Measurements from ENCODE around the gene PDE9A.

The PDE9A gene

GRCh38 chr21:42688226-42688840 lies 34.9 kb downstream of the PDE9A start:
- TF ChIP-seq TAF1 (IDR thresholded peaks at IDR 0.05; ENCODE audit: low read depth, low read length) (no peak), SPI1 (IDR thresholded peaks at IDR 0.05; ENCODE audit: low read depth, low read length) (no peak), POLR2AphosphoS5 (IDR thresholded peaks at IDR 0.05; ENCODE audit: low read depth, low read length) (no peak), POLR2A (IDR thresholded peaks at IDR 0.05; ENCODE audit: low read depth, low read length) (no peak), PAX5 (IDR thresholded peaks at IDR 0.05; ENCODE audit: insufficient read depth, low read length, severe bottlenecking) (no peak), POU2F2 (IDR thresholded peaks at IDR 0.05; ENCODE audit: low read depth, low read length) (no peak)
- FAIRE-seq (no peak), DNase-seq (ENCODE audit: insufficient read length, low spot score) (no peak)

GRCh38 chr21:42688841-42689371 lies 35.5 kb downstream of the PDE9A start:
- TF ChIP-seq TAF1 (IDR thresholded peaks at IDR 0.05; ENCODE audit: low read depth, low read length) (no peak), POLR2AphosphoS5 (IDR thresholded peaks at IDR 0.05; ENCODE audit: low read depth, low read length) (no peak), POU2F2 (IDR thresholded peaks at IDR 0.05; ENCODE audit: low read depth, low read length) (no peak), POLR2A (IDR thresholded peaks at IDR 0.05; ENCODE audit: low read depth, low read length) (no peak), PAX5 (IDR thresholded peaks at IDR 0.05; ENCODE audit: insufficient read depth, low read length, severe bottlenecking) (no peak), SPI1 (IDR thresholded peaks at IDR 0.05; ENCODE audit: low read depth, low read length) (no peak)
- FAIRE-seq (no peak), DNase-seq (ENCODE audit: insufficient read length, low spot score) (no peak)

DNA sequence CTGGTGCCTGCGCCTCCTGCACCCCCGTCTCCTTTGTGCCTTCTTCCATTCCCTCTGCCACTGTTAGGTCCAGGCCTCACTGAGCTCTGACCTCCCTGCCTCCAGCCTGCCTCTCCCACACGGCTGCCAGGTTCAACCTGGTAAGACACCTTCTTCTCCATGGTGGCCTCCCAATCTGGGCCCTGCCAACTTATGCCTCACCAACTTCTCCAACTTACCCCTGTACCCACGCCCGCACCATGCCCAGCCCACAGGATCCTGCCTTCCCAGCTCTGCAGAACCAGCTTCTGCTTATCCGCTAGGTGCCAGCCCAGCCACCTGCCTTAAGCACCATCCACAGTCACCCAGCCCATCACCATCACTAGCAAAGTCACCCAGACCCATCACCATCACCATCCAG lies 37.2 kb downstream of the PDE9A start:
- TF ChIP-seq POLR2AphosphoS5 (IDR thresholded peaks at IDR 0.05; ENCODE audit: low read depth, low read length) (no peak), TAF1 (IDR thresholded peaks at IDR 0.05; ENCODE audit: low read depth, low read length) (no peak), POLR2A (IDR thresholded peaks at IDR 0.05; ENCODE audit: low read depth, low read length) (no peak), PAX5 (IDR thresholded peaks at IDR 0.05; ENCODE audit: insufficient read depth, low read length, severe bottlenecking) (no peak)
- FAIRE-seq, result no peak

GRCh38 chr21:42691901-42692559 lies 38.6 kb downstream of the PDE9A start:
- no peak for FAIRE-seq
- no peak for DNase-seq (ENCODE audit: insufficient read length, low spot score)
- no peak for TF ChIP-seq POU2F2 (IDR thresholded peaks at IDR 0.05; ENCODE audit: low read depth, low read length)
- TF ChIP-seq POLR2A (IDR thresholded peaks at IDR 0.05; ENCODE audit: low read depth, low read length), result no peak
- TF ChIP-seq SPI1 (IDR thresholded peaks at IDR 0.05; ENCODE audit: low read depth, low read length), result no peak

More for the DNA sequence above, 37.2 kb downstream of the PDE9A start:
- DNase-seq (ENCODE audit: insufficient read length, low spot score), result no peak

DNA sequence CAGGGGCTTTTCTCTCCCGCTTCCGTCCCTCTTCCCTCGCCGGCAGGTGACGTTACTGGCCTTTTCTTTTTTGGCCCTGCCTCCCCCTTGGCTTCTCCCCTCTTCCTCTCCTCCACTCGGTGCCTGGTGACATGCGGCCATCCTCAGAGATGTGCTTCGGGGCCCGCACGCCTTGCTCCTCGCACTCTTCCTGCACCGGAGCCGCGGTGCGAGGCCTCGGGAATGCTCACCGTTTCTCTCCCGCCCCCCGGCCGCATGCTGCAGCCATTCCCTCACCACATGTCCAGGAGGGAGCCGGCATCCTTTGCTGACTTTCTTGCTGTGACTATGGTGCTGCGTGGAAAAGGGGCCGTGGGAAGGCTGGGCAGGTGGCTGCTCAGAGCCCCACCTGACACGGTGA lies 39.3 kb downstream of the PDE9A start:
- TF ChIP-seq PAX5 (IDR thresholded peaks at IDR 0.05; ENCODE audit: insufficient read depth, low read length, severe bottlenecking), result no peak
- no peak for TF ChIP-seq POLR2A (IDR thresholded peaks at IDR 0.05; ENCODE audit: low read depth, low read length)
- TF ChIP-seq TAF1 (IDR thresholded peaks at IDR 0.05; ENCODE audit: low read depth, low read length), result no peak
- TF ChIP-seq POU2F2 (IDR thresholded peaks at IDR 0.05; ENCODE audit: low read depth, low read length), result no peak
- no peak for TF ChIP-seq SPI1 (IDR thresholded peaks at IDR 0.05; ENCODE audit: low read depth, low read length)
- no peak for TF ChIP-seq POLR2AphosphoS5 (IDR thresholded peaks at IDR 0.05; ENCODE audit: low read depth, low read length)
- DNase-seq (ENCODE audit: insufficient read length, low spot score) (no peak), FAIRE-seq (no peak)

DNA sequence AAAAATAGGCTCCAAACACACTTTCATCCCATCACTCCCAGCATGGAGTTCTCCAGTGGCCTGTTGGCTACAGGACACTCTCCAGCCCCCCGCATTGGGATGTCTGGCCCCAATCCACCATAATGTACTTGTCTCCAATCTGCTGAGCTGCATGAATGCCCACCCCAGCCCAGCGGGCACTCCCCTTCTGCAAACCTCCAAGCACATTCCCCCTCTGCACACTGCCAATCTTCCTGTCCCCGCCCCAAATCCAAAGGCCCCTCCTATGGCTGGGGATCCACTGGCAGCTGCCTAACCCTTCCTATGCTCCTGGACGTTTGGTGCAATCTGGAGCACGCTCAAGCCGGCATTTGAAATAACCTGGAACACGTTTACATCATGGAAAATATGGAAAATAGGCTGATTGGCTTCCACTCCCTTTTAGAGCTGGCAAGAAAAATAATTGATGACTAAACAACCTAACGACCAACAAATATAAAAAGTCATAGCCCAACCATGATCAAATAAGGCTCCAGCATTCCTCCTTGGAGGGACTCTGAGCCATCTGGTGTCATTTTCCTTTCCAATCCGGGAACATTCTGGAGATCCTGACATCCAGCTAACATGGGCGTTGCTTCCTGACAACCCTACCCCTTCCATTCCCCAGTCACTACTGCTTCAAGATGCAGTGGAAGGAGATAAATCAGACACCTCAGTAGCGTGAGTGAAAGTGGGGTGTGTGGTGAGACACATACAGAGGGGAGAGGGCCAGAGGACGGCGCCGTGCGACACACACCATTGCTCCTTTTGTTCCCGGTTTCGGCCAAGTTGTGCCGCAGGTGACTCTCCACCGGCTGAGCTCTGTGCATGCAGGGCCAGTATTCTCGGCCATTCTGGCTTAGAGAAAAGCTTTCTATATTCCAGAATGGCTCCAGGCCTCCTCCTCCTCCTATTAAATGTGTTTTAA lies 41.6 kb downstream of the PDE9A start:
- FAIRE-seq (no peak), DNase-seq (ENCODE audit: insufficient read length, low spot score) (no peak)
- no peak for TF ChIP-seq SPI1 (IDR thresholded peaks at IDR 0.05; ENCODE audit: low read depth, low read length)
- TF ChIP-seq POLR2AphosphoS5 (IDR thresholded peaks at IDR 0.05; ENCODE audit: low read depth, low read length), result no peak
- no peak for TF ChIP-seq TAF1 (IDR thresholded peaks at IDR 0.05; ENCODE audit: low read depth, low read length)
- TF ChIP-seq PAX5 (IDR thresholded peaks at IDR 0.05; ENCODE audit: insufficient read depth, low read length, severe bottlenecking), result no peak
- TF ChIP-seq POLR2A (IDR thresholded peaks at IDR 0.05; ENCODE audit: low read depth, low read length), result no peak
- no peak for TF ChIP-seq POU2F2 (IDR thresholded peaks at IDR 0.05; ENCODE audit: low read depth, low read length)

GRCh38 chr21:42695697-42696380 lies 42.4 kb downstream of the PDE9A start:
- DNase-seq (ENCODE audit: insufficient read length, low spot score) (no peak), FAIRE-seq (no peak)
- TF ChIP-seq POLR2A (IDR thresholded peaks at IDR 0.05; ENCODE audit: low read depth, low read length) (no peak), POU2F2 (IDR thresholded peaks at IDR 0.05; ENCODE audit: low read depth, low read length) (no peak)

- no peak for TF ChIP-seq TAF1 (IDR thresholded peaks at IDR 0.05; ENCODE audit: low read depth, low read length)
- TF ChIP-seq POLR2A (IDR thresholded peaks at IDR 0.05; ENCODE audit: low read depth, low read length), result no peak
- no peak for TF ChIP-seq SPI1 (IDR thresholded peaks at IDR 0.05; ENCODE audit: low read depth, low read length)
- TF ChIP-seq POLR2AphosphoS5 (IDR thresholded peaks at IDR 0.05; ENCODE audit: low read depth, low read length), result no peak
- TF ChIP-seq POU2F2 (IDR thresholded peaks at IDR 0.05; ENCODE audit: low read depth, low read length), result no peak
- TF ChIP-seq PAX5 (IDR thresholded peaks at IDR 0.05; ENCODE audit: insufficient read depth, low read length, severe bottlenecking), result no peak
- FAIRE-seq (no peak), DNase-seq (ENCODE audit: insufficient read length, low spot score) (no peak)
These were observed 43.1 kb downstream of the PDE9A start for GRCh38 chr21:42696501-42697040.

DNA sequence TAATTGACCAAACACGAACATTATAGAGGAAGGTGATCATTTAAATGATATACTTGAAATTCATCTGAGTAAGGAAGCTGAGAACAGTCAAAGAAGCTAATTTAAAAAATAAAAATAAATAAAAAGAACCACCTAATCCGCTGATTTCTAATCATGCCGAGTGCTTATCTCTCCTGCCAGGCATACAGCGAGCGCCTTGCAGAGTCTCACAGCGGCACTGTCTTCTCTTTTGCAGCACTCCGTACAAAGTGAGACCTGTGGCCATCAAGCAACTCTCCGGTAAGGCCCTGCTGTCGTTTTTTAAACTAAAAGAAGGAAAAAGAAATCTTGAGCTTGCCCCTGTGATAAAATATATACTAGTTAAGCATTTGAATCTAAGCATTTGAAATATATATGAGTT lies 45.3 kb downstream of the PDE9A start:
- no peak for TF ChIP-seq PAX5 (IDR thresholded peaks at IDR 0.05; ENCODE audit: insufficient read depth, low read length, severe bottlenecking)
- TF ChIP-seq TAF1 (IDR thresholded peaks at IDR 0.05; ENCODE audit: low read depth, low read length), result no peak
- no peak for TF ChIP-seq POLR2AphosphoS5 (IDR thresholded peaks at IDR 0.05; ENCODE audit: low read depth, low read length)
- no peak for TF ChIP-seq POU2F2 (IDR thresholded peaks at IDR 0.05; ENCODE audit: low read depth, low read length)
- TF ChIP-seq SPI1 (IDR thresholded peaks at IDR 0.05; ENCODE audit: low read depth, low read length), result no peak
- no peak for TF ChIP-seq POLR2A (IDR thresholded peaks at IDR 0.05; ENCODE audit: low read depth, low read length)
- no peak for DNase-seq (ENCODE audit: insufficient read length, low spot score)
- FAIRE-seq, result no peak
